ENCODE results near the gene ZNF552. TPM values are rescaled to one million over a fixed set of nuclear protein-coding genes. Genes with fewer than 3 reads are reported as not detected.
"Not testable (repeated sequence)": the region's sequence is repeated elsewhere in the genome, so short reads cannot be mapped to it uniquely, and the experiment has no call there.

ZNF552 gene
- total RNA-seq, 2 donors from 2014 or later = 22.0 to 54.9 TPM

- H3K27ac ChIP-seq; H3K9me3 ChIP-seq; DNase-seq (ENCODE audit: low spot score); H3K36me3 ChIP-seq; H3K27me3 ChIP-seq (replicated peaks; ENCODE audit: insufficient read depth); intact Hi-C loops (cut with DNase I); H3K4me1 ChIP-seq (replicated peaks); H3K4me3 ChIP-seq: not testable (repeated sequence)
- 88% methylated on average over 3 of the region's 3 CpGs for WGBS
Observed at GRCh38 chr19:57821501-57821900, 6.8 kb upstream of the ZNF552 start.

DNA sequence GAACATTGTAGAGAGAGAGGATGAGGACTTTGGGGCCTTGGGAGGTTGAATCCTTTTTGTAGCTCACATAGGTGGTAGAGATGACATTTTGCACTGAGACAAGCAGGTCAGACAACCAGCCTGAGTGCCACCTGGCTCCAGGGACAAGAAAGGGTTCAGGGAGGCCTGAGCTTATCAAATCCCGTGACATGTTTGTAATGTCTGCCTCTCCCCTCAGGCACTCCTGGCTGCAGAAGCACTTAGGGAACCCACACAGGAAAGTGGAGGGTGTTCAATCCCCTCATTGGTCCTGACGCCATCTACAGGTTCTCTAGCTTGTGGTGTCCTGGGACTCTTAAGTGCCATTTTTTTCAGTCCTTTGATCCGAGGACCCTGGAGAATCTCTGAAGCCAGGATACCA lies 6.4 kb upstream of the ZNF552 start:
- Histone ChIP-seq H3K27ac (peak overlapping the region in 1 of 2 donors; percentile 88), H3K4me3 (peak overlapping the region in 1 of 2 donors; percentile 93)
- 54% methylated on average over 2 of the region's 3 CpGs for WGBS
- H3K4me1 ChIP-seq (replicated peaks); H3K9me3 ChIP-seq; H3K27me3 ChIP-seq (replicated peaks; ENCODE audit: insufficient read depth); H3K36me3 ChIP-seq; intact Hi-C loops (cut with DNase I); DNase-seq (ENCODE audit: low spot score): not testable (repeated sequence)

- Histone ChIP-seq H3K36me3 (no peaks in the 10 kb centered on the region), H3K4me1 (replicated peaks) (no peaks in the 10 kb centered on the region), H3K4me3 (peak overlapping the region; percentile 73 to 93), H3K27ac (peak overlapping the region; percentile 83 to 88), H3K9me3 (no peaks in the 10 kb centered on the region), H3K27me3 (replicated peaks; ENCODE audit: insufficient read depth) (no peaks in the 10 kb centered on the region)
- TF ChIP-seq POLR2A (IDR thresholded peaks at IDR 0.05) (no peak), POLR2AphosphoS5 (IDR thresholded peaks at IDR 0.05) (no peak)
- TF ChIP-seq, protein P1, sequence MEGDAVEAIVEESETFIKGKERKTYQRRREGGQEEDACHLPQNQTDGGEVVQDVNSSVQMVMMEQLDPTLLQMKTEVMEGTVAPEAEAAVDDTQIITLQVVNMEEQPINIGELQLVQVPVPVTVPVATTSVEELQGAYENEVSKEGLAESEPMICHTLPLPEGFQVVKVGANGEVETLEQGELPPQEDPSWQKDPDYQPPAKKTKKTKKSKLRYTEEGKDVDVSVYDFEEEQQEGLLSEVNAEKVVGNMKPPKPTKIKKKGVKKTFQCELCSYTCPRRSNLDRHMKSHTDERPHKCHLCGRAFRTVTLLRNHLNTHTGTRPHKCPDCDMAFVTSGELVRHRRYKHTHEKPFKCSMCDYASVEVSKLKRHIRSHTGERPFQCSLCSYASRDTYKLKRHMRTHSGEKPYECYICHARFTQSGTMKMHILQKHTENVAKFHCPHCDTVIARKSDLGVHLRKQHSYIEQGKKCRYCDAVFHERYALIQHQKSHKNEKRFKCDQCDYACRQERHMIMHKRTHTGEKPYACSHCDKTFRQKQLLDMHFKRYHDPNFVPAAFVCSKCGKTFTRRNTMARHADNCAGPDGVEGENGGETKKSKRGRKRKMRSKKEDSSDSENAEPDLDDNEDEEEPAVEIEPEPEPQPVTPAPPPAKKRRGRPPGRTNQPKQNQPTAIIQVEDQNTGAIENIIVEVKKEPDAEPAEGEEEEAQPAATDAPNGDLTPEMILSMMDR (IDR thresholded peaks at IDR 0.05) = no peak
- no peak for DNase-seq (ENCODE audit: low spot score)
- intact Hi-C loops (cut with DNase I) = no loop called here
- 70% methylated on average over 6 of the region's 6 CpGs for WGBS
Observed at GRCh38 chr19:57820599-57820998, 5.9 kb upstream of the ZNF552 start.

GRCh38 chr19:57819475-57820148 lies 4.9 kb upstream of the ZNF552 start:
- DNase-seq (ENCODE audit: low spot score) = peak; percentile 91
- WGBS = under 1% methylated on average over 44 of the region's 44 CpGs
- peak overlapping the region; percentile 73 to 93 for H3K4me3 ChIP-seq
- H3K27ac ChIP-seq = peak overlapping the region; percentile 83 to 88
- H3K9me3 ChIP-seq = no peaks in the 10 kb centered on the region
- intact Hi-C loops (cut with DNase I) = no loop called here
- TF ChIP-seq, protein P1 (IDR thresholded peaks at IDR 0.05) = peak in 2 of 4 experiments; percentile 30 to 31
- TF ChIP-seq POLR2A (IDR thresholded peaks at IDR 0.05) (peak; percentile 57), POLR2AphosphoS5 (IDR thresholded peaks at IDR 0.05) (peak; percentile 95)
- H3K36me3 ChIP-seq = no peaks in the 10 kb centered on the region
- H3K4me1 ChIP-seq (replicated peaks) = no peaks in the 10 kb centered on the region
- no peaks in the 10 kb centered on the region for H3K27me3 ChIP-seq (replicated peaks; ENCODE audit: insufficient read depth)

DNA sequence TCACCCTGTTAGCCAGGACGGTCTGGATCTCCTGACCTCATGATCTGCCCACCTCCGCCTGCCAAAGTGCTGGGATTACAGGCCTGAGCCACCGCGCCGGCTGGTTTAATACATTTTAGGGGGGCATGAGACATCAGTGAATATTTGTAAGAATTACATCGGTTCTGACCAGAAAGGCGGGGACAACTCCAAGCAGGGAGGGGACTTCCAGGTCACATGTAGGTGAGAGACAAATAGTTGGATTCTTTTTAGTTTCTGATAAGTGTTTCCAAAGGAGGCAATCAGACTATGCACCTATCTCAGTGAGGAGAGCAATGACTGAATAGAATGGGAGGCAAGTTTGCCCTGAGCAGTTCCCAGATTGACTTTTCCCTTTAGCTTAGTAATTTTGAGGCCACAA lies 3.7 kb upstream of the ZNF552 start:
- Histone ChIP-seq H3K36me3 (no peaks in the 10 kb centered on the region), H3K9me3 (no peaks in the 10 kb centered on the region), H3K27ac (no peak overlapping the region), H3K4me1 (replicated peaks) (no peaks in the 10 kb centered on the region), H3K4me3 (no peak overlapping the region), H3K27me3 (replicated peaks; ENCODE audit: insufficient read depth) (no peaks in the 10 kb centered on the region)
- intact Hi-C loops (cut with DNase I) = no loop called here
- TF ChIP-seq, protein P1 (IDR thresholded peaks at IDR 0.05) = no peak
- no peak for TF ChIP-seq POLR2AphosphoS5 (IDR thresholded peaks at IDR 0.05)
- TF ChIP-seq POLR2A (IDR thresholded peaks at IDR 0.05) = no peak
- no peak for DNase-seq (ENCODE audit: low spot score)
- 84% methylated on average over 7 of the region's 7 CpGs for WGBS

DNA sequence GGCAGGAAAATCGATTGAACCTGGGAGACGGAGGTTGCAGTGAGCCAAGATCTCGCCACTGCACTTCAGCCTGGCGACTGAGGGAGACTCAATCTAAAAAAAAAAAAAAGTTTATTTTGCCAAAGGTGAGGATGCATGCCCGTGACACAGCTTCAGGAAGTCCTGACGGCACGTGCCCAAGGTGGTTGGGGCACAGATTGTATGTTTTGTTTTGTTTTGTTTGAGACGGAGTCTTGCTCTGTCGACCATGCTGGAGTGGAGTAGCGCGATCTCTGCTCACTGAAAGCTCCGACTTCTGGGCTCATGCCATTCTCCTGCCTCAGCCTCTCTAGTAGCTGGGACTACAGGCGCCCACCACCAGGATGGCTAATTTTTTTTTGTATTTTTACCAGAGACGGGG lies 3.3 kb upstream of the ZNF552 start:
- intact Hi-C loops (cut with DNase I) = no loop called here
- H3K4me3 ChIP-seq = no peak overlapping the region
- no peak for TF ChIP-seq POLR2A (IDR thresholded peaks at IDR 0.05)
- TF ChIP-seq, protein P1 (IDR thresholded peaks at IDR 0.05) = no peak
- no peak for TF ChIP-seq POLR2AphosphoS5 (IDR thresholded peaks at IDR 0.05)
- 92% methylated on average over 14 of the region's 14 CpGs for WGBS
- H3K27ac ChIP-seq = no peak overlapping the region
- H3K27me3 ChIP-seq (replicated peaks; ENCODE audit: insufficient read depth) = no peaks in the 10 kb centered on the region
- no peaks in the 10 kb centered on the region for H3K9me3 ChIP-seq
- no peaks in the 10 kb centered on the region for H3K4me1 ChIP-seq (replicated peaks)
- H3K36me3 ChIP-seq = no peaks in the 10 kb centered on the region
- DNase-seq (ENCODE audit: low spot score) = no peak

Measured in prostate gland (tissue), 2 donors.